Neural progenitor cell (in vitro differentiated cells): ENCODE data around the gene MAGI1.

ENCODE experiments used
- CTCF ChIP-seq: fragments of 200-600 bp; sonication (generic); IDR thresholded peaks from 2 replicates; pipeline ENCODE4 v1.5.1; 2017; ENCODE audit warnings: antibody characterized with exemption, mild to moderate bottlenecking
- EZH2 ChIP-seq: fragments of 200-600 bp; sonication (generic); IDR thresholded peaks from 2 replicates; pipeline ENCODE4 v1.6.1; 2017; ENCODE audit warnings: antibody characterized with exemption, mild to moderate bottlenecking, moderate library complexity
- EZH2phosphoT487 ChIP-seq: fragments of 200-600 bp; sonication (generic); IDR thresholded peaks from 2 replicates; pipeline ENCODE4 v1.6.1; 2017; ENCODE audit warnings: antibody characterized with exemption

GRCh38 chr3:65964838-65965237, 73.9 kb downstream of the MAGI1 start:
- no peak for TF ChIP-seq CTCF
- no peak for TF ChIP-seq EZH2
- TF ChIP-seq EZH2phosphoT487 = no peak
